Endothelial cell of umbilical vein (primary cell): ENCODE results near the gene ATXN7. TPM values are rescaled to one million over a fixed set of nuclear protein-coding genes. Genes with fewer than 3 reads are reported as not detected.

ENCODE experiments used
- BruUV-seq: library from RNA; stranded (reverse); fragments of 400-500 nt; replicated peaks from 2 replicates; lab custom pipeline; 2021; lab: Mats Ljungman, UMichigan
- CTCF ChIA-PET: fragments of 300-600, 350-600 bp; sonication (Branson Sonifier 250); formaldehyde crosslinking; loops from one replicate; lab custom pipeline; 2021; ENCODE audit warnings: antibody characterized with exemption, inconsistent platforms; lab: Charles Lee
- POLR2A ChIA-PET: fragments of 300-600, 350-600 bp; sonication (Branson Sonifier 250); formaldehyde crosslinking; loops from one replicate; lab custom pipeline; 2021; ENCODE audit warnings: antibody characterized with exemption, inconsistent platforms; lab: Charles Lee
- DNase-seq: peaks from one replicate; pipeline ENCODE4 v3.0.0-alpha.2; 2011; ENCODE audit warnings: low read depth, low spot score
- FAIRE-seq: peaks from 2 replicates; lab custom pipeline; 2011; peaks lifted over from hg19 to GRCh38; lab: Jason Lieb, UNC
- H2AFZ ChIP-seq: 2 replicates; pipeline ENCODE4 v1.6.0; 2012; ENCODE audit warnings: low read depth, low read length, control low read depth, inconsistent platforms
- H3K27ac ChIP-seq: 2 replicates; pipeline ENCODE4 v1.5.1; 2011; ENCODE audit warnings: low read depth, mild to moderate bottlenecking, control low read depth, low read length, moderate library complexity; ENCODE audit not compliant: insufficient read depth
- H3K27me3 ChIP-seq, 2 experiments: 2 replicates each; pipeline versions ENCODE4 v1.6.0 to v1.6.1; 2011; ENCODE audit warnings: low read length in 2 of 2, mixed read lengths in 1 of 2; ENCODE audit not compliant: control insufficient read depth in 2 of 2, insufficient read depth in 2 of 2
- H3K36me3 ChIP-seq, 2 experiments: 2 replicates in 1 of 2; 3 replicates in 1 of 2; pipeline ENCODE4 v1.5.1; 2011; ENCODE audit warnings: low read length in 2 of 2, mild to moderate bottlenecking in 1 of 2, moderate library complexity in 1 of 2; ENCODE audit not compliant: control insufficient read depth in 2 of 2, insufficient read depth in 2 of 2; ENCODE audit errors: extremely low read depth in 1 of 2
- H3K4me1 ChIP-seq: 3 replicates; pipeline ENCODE4 v1.5.1; 2011; ENCODE audit warnings: mild to moderate bottlenecking, low read length; ENCODE audit not compliant: control insufficient read depth, insufficient read depth; ENCODE audit errors: extremely low read depth
- H3K4me2 ChIP-seq: 2 replicates; pipeline ENCODE4 v1.6.1; 2011; ENCODE audit warnings: low read length, control low read depth, mixed read lengths; ENCODE audit not compliant: insufficient read depth
- H3K4me3 ChIP-seq, 3 experiments: fragments of 200-600 bp in 1 of 3; sonication (generic), shearing (Covaris generic) in 1 of 3; replicated peaks in 1 of 3; 2 replicates each; pipeline ENCODE4 v1.5.1; 2011 to 2016; ENCODE audit warnings: control low read depth in 3 of 3, low read length in 3 of 3, mild to moderate bottlenecking in 2 of 3, inconsistent platforms in 1 of 3, low read depth in 1 of 3, moderate library complexity in 1 of 3; ENCODE audit not compliant: insufficient read depth in 1 of 3
- H3K79me2 ChIP-seq: 2 replicates; pipeline ENCODE4 v1.6.0; 2012; ENCODE audit warnings: low read length, inconsistent platforms; ENCODE audit not compliant: control insufficient read depth, insufficient read depth
- H3K9ac ChIP-seq: replicated peaks from 2 replicates; pipeline ENCODE3; 2011; ENCODE audit warnings: low read length, control low read depth; ENCODE audit not compliant: insufficient read depth; ENCODE audit errors: extremely low read depth
- H3K9me1 ChIP-seq: replicated peaks from 3 replicates; pipeline ENCODE4 v1.6.0; 2011; ENCODE audit warnings: mild to moderate bottlenecking, low read length; ENCODE audit not compliant: control insufficient read depth, insufficient read depth; ENCODE audit errors: extremely low read depth
- H3K9me3 ChIP-seq: replicated peaks from 2 replicates; pipeline ENCODE4 v1.5.1; 2012; ENCODE audit warnings: low read length, inconsistent platforms; ENCODE audit not compliant: control insufficient read depth, insufficient read depth
- H4K20me1 ChIP-seq: replicated peaks from 2 replicates; pipeline ENCODE3; 2011; ENCODE audit warnings: mild to moderate bottlenecking, low read length; ENCODE audit not compliant: control insufficient read depth, insufficient read depth; ENCODE audit errors: extremely low read depth
- EZH2 ChIP-seq: IDR thresholded peaks from 2 replicates; pipeline ENCODE4 v1.6.1; 2012; ENCODE audit warnings: borderline replicate concordance, low read depth, mild to moderate bottlenecking, moderate library complexity, low read length, inconsistent platforms; ENCODE audit not compliant: severe bottlenecking
- FOS ChIP-seq: IDR thresholded peaks from 2 replicates; pipeline ENCODE4 v1.6.1; 2011; ENCODE audit warnings: mild to moderate bottlenecking, low read length, moderate library complexity, borderline replicate concordance; ENCODE audit not compliant: insufficient read depth
- GATA2 ChIP-seq: IDR thresholded peaks from 2 replicates; pipeline ENCODE4 v1.7.0; 2011; ENCODE audit warnings: low read depth, mild to moderate bottlenecking, moderate library complexity, mixed read lengths, low read length; ENCODE audit not compliant: insufficient read length, insufficient read depth
- JUN ChIP-seq: IDR thresholded peaks from 2 replicates; pipeline ENCODE4 v1.6.1; 2011; ENCODE audit warnings: borderline replicate concordance, low read depth; ENCODE audit not compliant: insufficient read length, insufficient read depth
- MAX ChIP-seq: IDR thresholded peaks from 2 replicates; pipeline ENCODE4 v1.6.1; 2011; ENCODE audit not compliant: insufficient read depth, insufficient read length
- MYC ChIP-seq: IDR thresholded peaks from one replicate; pipeline ENCODE4 v1.6.1; 2011; ENCODE audit warnings: mild to moderate bottlenecking, low read depth, low read length
- POLR2A ChIP-seq: IDR thresholded peaks from 2 replicates; pipeline ENCODE4 v1.6.1; 2012; ENCODE audit warnings: low read depth, mild to moderate bottlenecking, control low read depth, low read length
- POLR2AphosphoS5 ChIP-seq: IDR thresholded peaks from 2 replicates; pipeline ENCODE4 v1.6.1; 2012; ENCODE audit warnings: low read depth, mild to moderate bottlenecking, control low read depth, low read length, moderate library complexity; ENCODE audit not compliant: insufficient read depth
- dilution Hi-C: fragments of 300-500 bp; cut with MboI; formaldehyde crosslinking; loops from one replicate; pipeline ENCODE4 v1.15.0; 2019; ENCODE audit warnings: low sequenced_read_pairs; ENCODE audit not compliant: extremely low pct_ligation_motif_present
- intact Hi-C: fragments of 100-400 bp; cut with micrococcal nuclease; formaldehyde crosslinking; loops from one replicate; pipeline ENCODE4 v1.10.0; 2022
- polyA plus RNA-seq, 4 experiments: library from polyadenylated mRNA; depleted of rRNA in 3 of 4; stranded (reverse) in 3 of 4; unstranded in 1 of 4; fragments of >200 nt; gene quantifications; 2 replicates each; pipeline versions ENCODE4 v1.2.1 to v1.2.3, GENCODE V29; 2011 to 2012; ENCODE audit warnings: missing spikeins in 1 of 4
- total RNA-seq: library from RNA; stranded (reverse); gene quantifications from 2 replicates; pipeline ENCODE4 v1.2.3, GENCODE V29; 2021
- TF ChIP-seq, protein P1 (sequence below), 2 donors: IDR thresholded peaks; 1 replicate in 1 of 2; 2 replicates in 1 of 2; pipeline ENCODE4 v1.5.1; 2011; ENCODE audit warnings: low read length in 2 of 2, mild to moderate bottlenecking in 2 of 2, moderate library complexity in 2 of 2, control low read depth in 1 of 2, inconsistent platforms in 1 of 2, low read depth in 1 of 2; ENCODE audit not compliant: insufficient read depth in 1 of 2; ENCODE audit errors: extremely low read depth in 1 of 2

ATXN7 gene
- total and polyA plus RNA-seq, 2 donors (not counting 3 experiments of a cell fraction or from before 2014, with no cell fraction given), result 21.2 to 34.7 TPM

DNA sequence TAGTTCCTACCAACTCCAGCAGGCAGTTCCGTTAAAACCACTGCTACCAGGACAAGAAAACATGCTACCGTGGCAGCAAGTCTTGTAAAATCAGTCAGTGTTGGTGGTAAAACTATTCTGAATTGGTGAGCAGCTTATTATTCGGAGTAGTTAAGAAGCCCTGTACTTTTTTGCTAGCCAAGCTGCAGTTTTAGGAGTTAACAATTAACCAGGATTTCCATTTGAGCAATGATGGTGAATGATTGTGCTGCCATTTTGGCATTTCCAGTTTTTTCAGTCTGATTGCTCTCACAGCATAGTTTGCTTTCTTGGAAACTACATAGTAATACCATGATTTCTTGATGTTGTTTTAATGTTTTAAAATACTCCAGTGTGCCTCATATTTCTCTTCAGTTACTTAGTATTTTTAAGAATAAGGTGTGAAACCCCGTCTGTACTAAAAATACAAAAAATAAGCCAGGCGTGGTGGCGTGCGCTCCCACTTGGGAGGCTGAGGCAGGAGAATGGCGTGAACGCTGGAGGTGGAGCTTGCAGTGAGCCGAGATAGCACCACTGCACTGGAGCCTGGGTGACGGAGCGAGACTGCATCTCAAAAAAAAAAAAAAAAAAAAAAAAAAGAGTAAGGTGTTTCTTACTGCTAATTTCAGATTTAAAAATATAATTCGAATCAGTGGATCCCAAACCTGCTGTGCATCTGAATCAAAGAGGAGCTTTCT lies 92.3 kb downstream of the ATXN7 start:
- BruUV-seq, result no TSS peak
- POLR2A ChIA-PET, result no interaction called here
- H3K36me3 ChIP-seq, result peaks cover 0 to 6% of the 10 kb centered on the region in 2 experiments
- FAIRE-seq (no peak), DNase-seq (no peak)
- CTCF ChIA-PET, result no interaction called here
- H3K27me3 ChIP-seq, result no peaks in the 10 kb centered on the region
- intact Hi-C loops, result no loop called here
- peaks cover 37% of the 10 kb centered on the region for H3K79me2 ChIP-seq
- H3K9me1 ChIP-seq, result no peaks in the 10 kb centered on the region
- H3K4me3 ChIP-seq, result no peak overlapping the region
- TF ChIP-seq GATA2 (no peak), MAX (no peak), EZH2 (no peak), POLR2A (no peak), POLR2AphosphoS5 (no peak), JUN (no peak), FOS (no peak), MYC (no peak)
- TF ChIP-seq, protein P1, sequence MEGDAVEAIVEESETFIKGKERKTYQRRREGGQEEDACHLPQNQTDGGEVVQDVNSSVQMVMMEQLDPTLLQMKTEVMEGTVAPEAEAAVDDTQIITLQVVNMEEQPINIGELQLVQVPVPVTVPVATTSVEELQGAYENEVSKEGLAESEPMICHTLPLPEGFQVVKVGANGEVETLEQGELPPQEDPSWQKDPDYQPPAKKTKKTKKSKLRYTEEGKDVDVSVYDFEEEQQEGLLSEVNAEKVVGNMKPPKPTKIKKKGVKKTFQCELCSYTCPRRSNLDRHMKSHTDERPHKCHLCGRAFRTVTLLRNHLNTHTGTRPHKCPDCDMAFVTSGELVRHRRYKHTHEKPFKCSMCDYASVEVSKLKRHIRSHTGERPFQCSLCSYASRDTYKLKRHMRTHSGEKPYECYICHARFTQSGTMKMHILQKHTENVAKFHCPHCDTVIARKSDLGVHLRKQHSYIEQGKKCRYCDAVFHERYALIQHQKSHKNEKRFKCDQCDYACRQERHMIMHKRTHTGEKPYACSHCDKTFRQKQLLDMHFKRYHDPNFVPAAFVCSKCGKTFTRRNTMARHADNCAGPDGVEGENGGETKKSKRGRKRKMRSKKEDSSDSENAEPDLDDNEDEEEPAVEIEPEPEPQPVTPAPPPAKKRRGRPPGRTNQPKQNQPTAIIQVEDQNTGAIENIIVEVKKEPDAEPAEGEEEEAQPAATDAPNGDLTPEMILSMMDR (IDR thresholded peaks at IDR 0.05; ENCODE audit: extremely low read depth in 1 of 2, insufficient read depth in 1 of 2, low read depth in 1 of 2, low read length in 2 of 2), result no peak
- H3K27ac ChIP-seq, result no peak overlapping the region
- no peak overlapping the region for H2AFZ ChIP-seq
- H3K4me2 ChIP-seq, result no peak overlapping the region
- no peak overlapping the region for H3K9ac ChIP-seq
- dilution Hi-C loops, result no loop called here
- H4K20me1 ChIP-seq, result peaks cover 6% of the 10 kb centered on the region
- H3K9me3 ChIP-seq, result no peaks in the 10 kb centered on the region
- peaks cover 21% of the 10 kb centered on the region for H3K4me1 ChIP-seq
